Type B pancreatic cell (in vitro differentiated cells): Measurements from ENCODE around the gene CD99. TPM values are rescaled to one million over a fixed set of nuclear protein-coding genes. Genes with fewer than 3 reads are reported as not detected.

Experiments
- DNase-seq: peaks from one replicate; pipeline ENCODE4 v3.0.0; 2021; ENCODE audit warnings: mixed read lengths; ENCODE audit not compliant: unreplicated experiment; ENCODE audit errors: extremely low spot score
- H3K27ac Mint-ChIP-seq: 2 replicates; pipeline ENCODE4 v1.8.0; 2021; ENCODE audit warnings: mild to moderate bottlenecking, mixed read lengths
- H3K27me3 Mint-ChIP-seq: 2 replicates; pipeline ENCODE4 v1.8.0; 2021; ENCODE audit warnings: mixed read lengths
- H3K36me3 Mint-ChIP-seq: 2 replicates; pipeline ENCODE4 v1.8.0; 2021; ENCODE audit warnings: mixed read lengths
- H3K4me1 Mint-ChIP-seq: one replicate; pipeline ENCODE4 v1.8.0; 2021; ENCODE audit warnings: mixed read lengths; ENCODE audit not compliant: unreplicated experiment
- H3K4me3 Mint-ChIP-seq: 2 replicates; pipeline ENCODE4 v1.8.0; 2021; ENCODE audit warnings: mild to moderate bottlenecking, mixed read lengths
- H3K9me3 Mint-ChIP-seq: 2 replicates; pipeline ENCODE4 v1.8.0; 2021; ENCODE audit warnings: mixed read lengths
- total RNA-seq: library from RNA; stranded (reverse); gene quantifications from 2 replicates; pipeline ENCODE4 v1.2.1, GENCODE V29; 2021; ENCODE audit warnings: low replicate concordance
- TF ChIP-seq, protein P1 (sequence below): fragments of 200-600 bp; sonication (generic); conservative IDR thresholded peaks from 2 replicates; pipeline ENCODE4 v1.5.0; 2021; ENCODE audit warnings: antibody characterized with exemption, mild to moderate bottlenecking

The CD99 gene
- total RNA-seq, 1 donor from 2014 or later, result 292 TPM

DNA sequence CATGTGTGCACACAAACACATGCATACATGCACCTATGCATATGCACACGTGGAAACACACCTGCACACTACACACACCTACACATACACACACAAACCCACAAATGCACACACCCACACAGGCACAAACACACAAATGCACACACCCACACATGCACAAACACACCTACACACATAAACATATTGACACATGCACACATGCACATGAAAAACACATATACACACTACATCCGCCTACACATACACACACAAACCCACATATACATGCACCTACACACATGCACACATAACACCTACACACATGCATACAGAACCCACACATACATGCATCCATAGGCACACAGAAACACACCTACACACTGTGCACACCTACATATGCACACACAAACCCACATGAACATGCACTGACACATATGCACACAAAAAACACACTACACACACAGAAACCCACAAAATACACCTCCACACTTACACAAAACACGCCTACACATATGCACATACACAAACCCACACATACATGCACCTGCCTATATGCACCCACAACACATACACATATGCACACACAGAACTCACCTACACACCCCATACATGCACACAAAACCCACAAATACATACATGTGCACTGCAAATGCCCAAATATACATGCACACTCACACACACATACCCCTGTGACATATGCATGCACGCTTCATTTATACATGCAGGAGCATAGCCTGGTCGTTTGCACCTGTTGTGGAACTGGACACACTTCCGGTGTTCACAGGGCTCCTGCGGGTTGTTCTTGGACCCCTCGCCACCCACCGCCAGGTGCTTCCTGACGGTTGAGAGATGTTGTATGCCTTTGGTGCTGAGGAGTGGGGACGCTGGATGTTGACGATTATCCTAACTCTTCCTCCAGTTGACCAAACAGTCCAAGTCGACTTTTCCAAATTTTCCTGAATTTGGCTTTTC lies 22.1 kb downstream of the CD99 start:
- no peak for DNase-seq
- no peak overlapping the region for H3K27ac Mint-ChIP-seq
- peaks cover 23% of the 10 kb centered on the region for H3K36me3 Mint-ChIP-seq
- no peak overlapping the region for H3K4me3 Mint-ChIP-seq
- TF ChIP-seq, protein P1, sequence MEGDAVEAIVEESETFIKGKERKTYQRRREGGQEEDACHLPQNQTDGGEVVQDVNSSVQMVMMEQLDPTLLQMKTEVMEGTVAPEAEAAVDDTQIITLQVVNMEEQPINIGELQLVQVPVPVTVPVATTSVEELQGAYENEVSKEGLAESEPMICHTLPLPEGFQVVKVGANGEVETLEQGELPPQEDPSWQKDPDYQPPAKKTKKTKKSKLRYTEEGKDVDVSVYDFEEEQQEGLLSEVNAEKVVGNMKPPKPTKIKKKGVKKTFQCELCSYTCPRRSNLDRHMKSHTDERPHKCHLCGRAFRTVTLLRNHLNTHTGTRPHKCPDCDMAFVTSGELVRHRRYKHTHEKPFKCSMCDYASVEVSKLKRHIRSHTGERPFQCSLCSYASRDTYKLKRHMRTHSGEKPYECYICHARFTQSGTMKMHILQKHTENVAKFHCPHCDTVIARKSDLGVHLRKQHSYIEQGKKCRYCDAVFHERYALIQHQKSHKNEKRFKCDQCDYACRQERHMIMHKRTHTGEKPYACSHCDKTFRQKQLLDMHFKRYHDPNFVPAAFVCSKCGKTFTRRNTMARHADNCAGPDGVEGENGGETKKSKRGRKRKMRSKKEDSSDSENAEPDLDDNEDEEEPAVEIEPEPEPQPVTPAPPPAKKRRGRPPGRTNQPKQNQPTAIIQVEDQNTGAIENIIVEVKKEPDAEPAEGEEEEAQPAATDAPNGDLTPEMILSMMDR, result no peak
- peaks cover 23% of the 10 kb centered on the region for H3K4me1 Mint-ChIP-seq
- no peaks in the 10 kb centered on the region for H3K9me3 Mint-ChIP-seq
- no peaks in the 10 kb centered on the region for H3K27me3 Mint-ChIP-seq

DNA sequence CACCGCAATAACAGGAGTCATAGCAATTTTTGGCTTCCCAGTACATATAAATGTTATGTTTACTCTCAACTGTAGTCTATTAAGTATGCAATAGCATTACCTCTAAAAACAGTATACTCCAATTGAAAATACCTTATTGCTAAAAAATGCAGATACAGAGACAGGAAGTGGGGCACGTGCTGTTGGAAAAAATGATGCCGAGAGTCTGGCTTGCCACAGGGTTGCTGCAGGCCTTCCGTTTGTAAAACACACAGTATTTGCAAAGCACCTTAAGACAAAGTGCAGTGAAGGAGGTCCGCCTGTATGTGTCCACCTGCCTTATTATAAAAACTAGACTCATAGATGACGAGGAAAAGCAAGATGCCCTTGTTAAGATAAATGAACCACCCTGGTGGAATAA lies 23.5 kb downstream of the CD99 start:
- no peak for DNase-seq
- no peaks in the 10 kb centered on the region for H3K9me3 Mint-ChIP-seq
- peaks cover 11% of the 10 kb centered on the region for H3K4me1 Mint-ChIP-seq
- H3K4me3 Mint-ChIP-seq, result no peak overlapping the region
- no peaks in the 10 kb centered on the region for H3K27me3 Mint-ChIP-seq
- TF ChIP-seq, protein P1, result no peak
- peaks cover 31% of the 10 kb centered on the region for H3K36me3 Mint-ChIP-seq
- H3K27ac Mint-ChIP-seq, result no peak overlapping the region

DNA sequence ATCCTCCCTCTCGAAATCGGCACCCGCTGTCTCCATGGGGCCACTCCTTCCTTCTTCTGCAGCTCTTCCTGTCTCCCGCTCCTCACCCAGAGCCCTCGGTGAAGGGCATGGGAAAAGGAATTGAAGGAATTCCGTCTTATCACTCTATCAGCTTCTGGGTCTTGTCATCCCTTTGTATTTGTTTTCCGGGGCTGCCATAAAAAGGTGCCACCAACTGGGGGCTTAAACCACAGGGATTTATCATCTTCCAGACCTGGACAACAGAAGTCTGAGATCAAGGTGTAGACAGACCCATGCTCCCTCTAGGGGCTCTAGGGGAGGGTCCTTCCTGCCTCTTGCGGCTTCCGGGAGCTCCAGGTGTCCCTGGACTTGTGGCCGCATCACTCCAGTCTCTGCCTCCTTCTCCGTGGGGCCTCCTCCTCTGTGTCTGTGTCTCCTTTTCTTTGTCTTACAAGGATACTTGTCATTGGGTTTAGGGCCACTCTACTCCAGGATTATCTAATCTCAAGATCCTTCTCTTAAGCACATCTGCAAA lies 24.0 kb downstream of the CD99 start:
- Mint-ChIP-seq H3K9me3 (no peaks in the 10 kb centered on the region), H3K27ac (no peak overlapping the region), H3K4me1 (peaks cover 5% of the 10 kb centered on the region), H3K4me3 (no peak overlapping the region), H3K36me3 (peaks cover 32% of the 10 kb centered on the region), H3K27me3 (no peaks in the 10 kb centered on the region)
- DNase-seq, result no peak
- TF ChIP-seq, protein P1, result no peak

DNA sequence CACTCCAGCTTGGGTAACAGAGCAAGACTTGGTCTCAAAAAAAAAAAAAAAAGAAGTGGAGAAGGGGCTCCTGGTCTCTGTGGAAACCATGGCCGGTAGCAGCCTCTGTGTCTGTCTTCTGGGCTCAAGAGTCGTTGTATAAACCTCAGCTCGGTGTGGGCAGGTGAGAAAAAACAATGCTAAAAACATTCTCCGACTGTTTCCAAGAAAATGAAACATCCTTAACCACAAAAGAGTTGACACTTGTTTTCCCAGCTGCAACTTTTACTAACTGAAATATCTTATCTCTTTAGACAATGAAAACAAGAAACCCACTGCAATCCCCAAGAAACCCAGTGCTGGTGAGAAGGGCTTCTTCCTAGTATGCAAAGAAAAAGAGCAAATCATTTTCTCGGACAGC lies 26.2 kb downstream of the CD99 start:
- DNase-seq, result no peak
- H3K9me3 Mint-ChIP-seq, result no peaks in the 10 kb centered on the region
- H3K27ac Mint-ChIP-seq, result no peak overlapping the region
- H3K4me1 Mint-ChIP-seq, result no peaks in the 10 kb centered on the region
- H3K36me3 Mint-ChIP-seq, result peaks cover 28% of the 10 kb centered on the region
- H3K27me3 Mint-ChIP-seq, result no peaks in the 10 kb centered on the region
- no peak overlapping the region for H3K4me3 Mint-ChIP-seq
- TF ChIP-seq, protein P1, result no peak

DNA sequence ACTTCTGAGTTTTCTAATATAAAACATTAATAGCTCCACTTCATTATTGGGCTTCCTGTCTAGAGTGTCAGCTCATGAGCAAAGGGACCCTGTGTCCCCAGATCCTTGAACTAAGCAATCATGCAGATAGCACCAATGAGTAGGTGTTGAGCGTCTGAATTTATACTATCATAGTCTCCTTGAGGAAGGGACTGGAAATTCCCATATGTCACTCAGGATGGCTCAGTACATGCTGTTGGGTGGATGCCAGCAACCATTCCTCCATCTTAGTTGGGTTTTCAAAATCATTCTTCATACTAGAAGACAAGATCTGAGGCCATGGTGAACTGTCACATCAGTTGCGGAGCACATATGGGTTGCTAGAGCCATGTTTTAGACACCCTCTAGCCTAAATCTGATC lies 27.7 kb downstream of the CD99 start:
- no peak overlapping the region for H3K4me3 Mint-ChIP-seq
- H3K27ac Mint-ChIP-seq, result no peak overlapping the region
- H3K4me1 Mint-ChIP-seq, result no peaks in the 10 kb centered on the region
- DNase-seq, result no peak
- peaks cover 38% of the 10 kb centered on the region for H3K36me3 Mint-ChIP-seq
- TF ChIP-seq, protein P1, result no peak
- no peaks in the 10 kb centered on the region for H3K9me3 Mint-ChIP-seq
- H3K27me3 Mint-ChIP-seq, result no peaks in the 10 kb centered on the region
